Endothelial cell (in vitro differentiated cells): ENCODE results near the gene PRLHR. TPM values are rescaled to one million over a fixed set of nuclear protein-coding genes. Genes with fewer than 3 reads are reported as not detected.

Experiments
- DNase-seq: peaks from one replicate; pipeline ENCODE4 v3.0.0; 2021; ENCODE audit warnings: low spot score
- H3K27ac Mint-ChIP-seq: one replicate; pipeline ENCODE4 v1.8.0; 2021; ENCODE audit warnings: mixed read lengths, inconsistent platforms; ENCODE audit not compliant: unreplicated experiment
- H3K27me3 Mint-ChIP-seq: one replicate; pipeline ENCODE4 v1.8.0; 2021; ENCODE audit warnings: mild to moderate bottlenecking, moderate library complexity, mixed read lengths, inconsistent platforms; ENCODE audit not compliant: unreplicated experiment
- H3K36me3 Mint-ChIP-seq: one replicate; pipeline ENCODE4 v1.8.0; 2021; ENCODE audit warnings: mild to moderate bottlenecking, low read depth, mixed read lengths, inconsistent platforms; ENCODE audit not compliant: unreplicated experiment
- H3K4me1 Mint-ChIP-seq: one replicate; pipeline ENCODE4 v1.8.0; 2021; ENCODE audit warnings: mild to moderate bottlenecking, mixed read lengths, inconsistent platforms; ENCODE audit not compliant: unreplicated experiment
- H3K4me3 Mint-ChIP-seq: one replicate; pipeline ENCODE4 v1.8.0; 2021; ENCODE audit warnings: mild to moderate bottlenecking, mixed read lengths, inconsistent platforms; ENCODE audit not compliant: unreplicated experiment
- H3K9me3 Mint-ChIP-seq: one replicate; pipeline ENCODE4 v1.8.0; 2021; ENCODE audit warnings: mixed read lengths, inconsistent platforms; ENCODE audit not compliant: unreplicated experiment
- total RNA-seq: library from RNA; stranded (reverse); fragmentation: NEBNext Ultra II Directional; extraction: Animal tissue kit (Norgen Biotek cat#: 25700); gene quantifications from one replicate; pipeline ENCODE4 v1.2.1, GENCODE V29; 2021; ENCODE audit not compliant: unreplicated experiment
- TF ChIP-seq, protein P1 (sequence below): fragments of 200-600 bp; sonication (generic); IDR thresholded peaks from one replicate; pipeline ENCODE4 v1.5.0; 2021; ENCODE audit warnings: antibody characterized with exemption; ENCODE audit not compliant: unreplicated experiment

The PRLHR gene
- total RNA-seq, 1 donor from 2014 or later: not detected

DNA sequence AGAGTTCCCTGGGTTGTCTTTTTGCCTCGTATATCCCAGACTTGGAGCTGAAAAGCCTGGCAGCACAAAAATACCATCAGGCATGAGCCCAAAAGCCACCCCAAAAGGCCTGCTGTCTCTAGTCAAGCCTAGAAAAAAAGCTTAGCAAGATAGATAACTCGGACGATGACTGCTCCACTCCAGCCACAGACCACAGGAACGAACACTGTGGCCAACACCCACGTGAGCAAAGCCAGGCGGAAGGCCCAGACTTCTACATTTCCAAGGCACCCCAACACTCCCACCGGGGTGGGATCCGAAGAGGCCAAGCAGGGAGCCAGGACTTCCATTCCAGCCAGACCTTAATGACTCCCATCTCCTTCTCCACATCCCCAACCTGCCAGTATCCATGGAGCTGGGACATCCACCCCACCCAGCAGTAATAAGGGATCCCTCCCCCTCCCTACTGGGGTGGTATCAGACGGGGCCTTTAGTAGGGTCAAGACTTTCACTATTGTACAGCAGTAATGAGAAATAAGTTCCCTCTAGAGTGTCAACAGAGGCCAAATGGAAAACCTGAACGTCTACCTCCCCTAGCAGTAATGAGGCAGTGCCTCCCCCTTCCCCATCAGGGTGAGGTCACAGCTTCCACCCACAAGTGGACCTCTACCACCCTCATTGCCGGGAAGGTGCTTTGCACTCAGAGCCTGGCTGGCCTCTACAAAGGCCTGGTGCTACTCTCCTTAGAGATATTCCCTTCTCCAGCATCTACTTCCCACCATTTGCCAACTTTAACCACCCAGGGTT is 23.0 kb downstream of the PRLHR start:
- Mint-ChIP-seq H3K4me1 (no peaks in the 10 kb centered on the region), H3K27me3 (peaks cover 2% of the 10 kb centered on the region), H3K27ac (no peak overlapping the region), H3K36me3 (no peaks in the 10 kb centered on the region), H3K9me3 (no peaks in the 10 kb centered on the region), H3K4me3 (no peak overlapping the region)
- TF ChIP-seq, protein P1, sequence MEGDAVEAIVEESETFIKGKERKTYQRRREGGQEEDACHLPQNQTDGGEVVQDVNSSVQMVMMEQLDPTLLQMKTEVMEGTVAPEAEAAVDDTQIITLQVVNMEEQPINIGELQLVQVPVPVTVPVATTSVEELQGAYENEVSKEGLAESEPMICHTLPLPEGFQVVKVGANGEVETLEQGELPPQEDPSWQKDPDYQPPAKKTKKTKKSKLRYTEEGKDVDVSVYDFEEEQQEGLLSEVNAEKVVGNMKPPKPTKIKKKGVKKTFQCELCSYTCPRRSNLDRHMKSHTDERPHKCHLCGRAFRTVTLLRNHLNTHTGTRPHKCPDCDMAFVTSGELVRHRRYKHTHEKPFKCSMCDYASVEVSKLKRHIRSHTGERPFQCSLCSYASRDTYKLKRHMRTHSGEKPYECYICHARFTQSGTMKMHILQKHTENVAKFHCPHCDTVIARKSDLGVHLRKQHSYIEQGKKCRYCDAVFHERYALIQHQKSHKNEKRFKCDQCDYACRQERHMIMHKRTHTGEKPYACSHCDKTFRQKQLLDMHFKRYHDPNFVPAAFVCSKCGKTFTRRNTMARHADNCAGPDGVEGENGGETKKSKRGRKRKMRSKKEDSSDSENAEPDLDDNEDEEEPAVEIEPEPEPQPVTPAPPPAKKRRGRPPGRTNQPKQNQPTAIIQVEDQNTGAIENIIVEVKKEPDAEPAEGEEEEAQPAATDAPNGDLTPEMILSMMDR: no peak
- DNase-seq: no peak

DNA sequence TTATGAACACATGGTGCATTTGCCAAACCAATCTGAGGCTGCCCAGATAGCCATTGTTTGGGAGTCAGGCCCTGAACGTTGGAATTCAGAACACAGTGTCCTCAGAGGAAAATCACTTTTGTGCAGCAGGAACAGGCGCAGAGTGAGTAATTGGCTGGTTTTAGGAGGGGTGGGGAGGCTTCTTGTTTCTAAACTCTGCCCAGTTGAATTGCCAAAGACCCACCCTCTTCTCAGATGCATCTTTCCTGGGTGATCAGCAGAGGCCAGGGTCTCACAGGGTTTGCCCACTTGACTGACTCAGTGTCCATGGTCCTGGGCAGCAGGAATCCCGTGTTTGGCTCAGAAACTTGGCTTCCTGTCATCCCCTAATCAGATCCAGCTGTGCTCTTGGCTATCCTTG is 24.3 kb downstream of the PRLHR start:
- Mint-ChIP-seq H3K27me3 (peaks cover 5% of the 10 kb centered on the region), H3K4me3 (no peak overlapping the region), H3K27ac (no peak overlapping the region), H3K4me1 (no peaks in the 10 kb centered on the region), H3K36me3 (no peaks in the 10 kb centered on the region), H3K9me3 (no peaks in the 10 kb centered on the region)
- TF ChIP-seq, protein P1: no peak
- no peak for DNase-seq

DNA sequence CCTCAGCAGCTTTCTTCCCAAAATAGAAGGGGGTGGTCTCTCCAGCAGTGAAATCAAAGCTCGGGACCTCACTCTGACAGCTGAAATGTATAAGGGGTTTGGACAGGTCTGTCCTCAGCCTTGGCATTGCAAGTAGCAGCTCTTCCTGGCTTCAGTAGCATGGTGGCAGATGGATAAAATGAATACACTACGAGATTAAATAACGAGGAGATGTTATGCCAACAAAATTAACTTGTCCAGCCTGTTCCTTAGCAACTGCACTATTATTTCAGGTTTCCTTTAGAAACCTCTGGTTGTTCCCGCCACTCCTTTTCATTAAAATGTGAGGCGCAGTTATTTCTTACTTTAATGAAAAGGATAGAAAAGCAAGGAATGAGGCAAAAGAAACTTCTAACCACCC is 24.9 kb downstream of the PRLHR start:
- TF ChIP-seq, protein P1: no peak
- DNase-seq: no peak
- no peaks in the 10 kb centered on the region for H3K4me1 Mint-ChIP-seq
- no peak overlapping the region for H3K27ac Mint-ChIP-seq
- H3K27me3 Mint-ChIP-seq: peaks cover 5% of the 10 kb centered on the region
- no peaks in the 10 kb centered on the region for H3K36me3 Mint-ChIP-seq
- H3K9me3 Mint-ChIP-seq: no peaks in the 10 kb centered on the region
- no peak overlapping the region for H3K4me3 Mint-ChIP-seq

DNA sequence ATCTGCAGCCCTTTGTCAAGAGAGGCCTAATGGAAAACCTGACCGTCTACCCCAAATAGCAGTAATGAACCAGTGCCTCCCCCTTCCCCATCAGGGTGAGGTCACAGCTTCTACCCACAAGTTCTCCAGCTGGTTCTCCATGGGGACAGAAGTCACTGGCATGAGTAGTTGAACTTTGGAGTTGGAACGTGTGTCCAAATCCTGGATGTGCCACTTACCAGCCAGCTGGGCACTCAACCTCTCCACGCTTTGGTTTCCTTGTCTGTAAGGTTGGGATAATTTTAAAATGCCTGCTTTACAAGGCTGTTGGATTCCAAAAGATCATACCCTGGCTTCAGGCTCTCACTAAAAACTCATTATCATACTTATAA is 25.6 kb downstream of the PRLHR start:
- Mint-ChIP-seq H3K4me1 (no peaks in the 10 kb centered on the region), H3K4me3 (no peak overlapping the region), H3K36me3 (no peaks in the 10 kb centered on the region), H3K27ac (no peak overlapping the region), H3K27me3 (peaks cover 5% of the 10 kb centered on the region), H3K9me3 (no peaks in the 10 kb centered on the region)
- DNase-seq: no peak
- TF ChIP-seq, protein P1: no peak

DNA sequence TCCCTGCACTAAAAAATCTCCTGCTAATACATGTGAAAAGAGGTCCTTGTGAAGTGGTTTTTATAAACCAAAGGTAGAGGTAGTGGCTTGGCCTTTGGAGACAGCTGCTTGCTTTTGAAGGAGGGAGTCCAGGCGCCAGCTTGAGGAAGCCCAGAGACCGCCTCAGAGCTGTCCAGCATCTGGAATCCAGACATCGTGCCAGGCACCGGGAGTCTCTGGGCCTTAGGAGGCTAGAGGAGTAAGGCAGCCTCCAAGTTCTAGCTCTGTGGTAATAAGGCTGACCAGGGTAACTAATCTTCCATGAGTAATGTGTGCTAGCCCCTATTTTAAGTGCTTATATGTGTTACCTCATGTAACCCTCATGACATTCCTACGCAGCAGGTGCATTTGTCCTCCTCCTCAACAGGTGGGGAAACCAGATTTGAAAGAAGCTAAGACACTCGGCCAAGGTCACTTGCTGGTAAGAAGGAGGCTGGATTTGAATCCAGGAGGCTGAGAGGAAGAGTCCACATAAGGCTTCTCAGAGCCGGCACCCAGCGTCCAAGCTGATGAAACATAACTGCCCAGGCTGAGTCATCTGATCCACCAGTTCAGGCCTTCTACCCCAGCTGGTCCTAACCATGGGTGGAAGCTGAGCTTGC is 26.1 kb downstream of the PRLHR start:
- H3K4me1 Mint-ChIP-seq: no peaks in the 10 kb centered on the region
- no peak for DNase-seq
- H3K4me3 Mint-ChIP-seq: no peak overlapping the region
- H3K27me3 Mint-ChIP-seq: peaks cover 5% of the 10 kb centered on the region
- H3K36me3 Mint-ChIP-seq: no peaks in the 10 kb centered on the region
- H3K27ac Mint-ChIP-seq: no peak overlapping the region
- TF ChIP-seq, protein P1: no peak
- H3K9me3 Mint-ChIP-seq: no peaks in the 10 kb centered on the region
